ENCODE data around the gene ANTXR2.
"Not testable (repeated sequence)": the region's sequence is repeated elsewhere in the genome, so short reads cannot be mapped to it uniquely, and the experiment has no call there.

Gene ANTXR2

GRCh38 chr4:80017125-80017854 is 55.7 kb downstream of the ANTXR2 start:
- no peak for DNase-seq

- DNase-seq, result no peak
Measured at GRCh38 chr4:80016506-80016905, 56.5 kb downstream of the ANTXR2 start.

GRCh38 chr4:80015407-80016189 is 57.4 kb downstream of the ANTXR2 start:
- DNase-seq, result no peak

- DNase-seq, result no peak
Measured at GRCh38 chr4:80014531-80014930, 58.5 kb downstream of the ANTXR2 start.

DNA sequence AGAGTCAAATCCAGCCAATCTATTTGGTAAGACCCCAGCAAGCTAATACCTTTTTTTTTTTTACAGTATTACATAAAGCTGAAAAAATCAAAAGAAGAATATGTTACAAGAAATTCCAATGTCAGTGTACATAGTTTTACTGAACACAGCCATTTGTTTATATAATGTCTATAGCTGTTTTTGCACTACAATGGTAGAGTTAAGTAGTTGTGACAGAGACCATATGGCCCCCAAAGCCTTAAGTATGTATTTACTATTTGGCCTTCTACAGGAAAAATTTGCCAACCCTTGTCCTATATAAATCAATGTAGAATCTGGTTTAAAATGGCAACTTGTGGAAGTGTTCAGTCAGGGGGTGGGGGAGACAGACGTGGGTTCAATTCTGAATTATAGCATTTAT is 60.7 kb downstream of the ANTXR2 start:
- no peak for DNase-seq

- no peak for DNase-seq
Measured at GRCh38 chr4:80011636-80012236, 61.3 kb downstream of the ANTXR2 start.

- DNase-seq, result no peak
Measured at GRCh38 chr4:80010316-80010715, 62.7 kb downstream of the ANTXR2 start.

- DNase-seq, result no peak
Measured at GRCh38 chr4:80009806-80010205, 63.2 kb downstream of the ANTXR2 start.

DNA sequence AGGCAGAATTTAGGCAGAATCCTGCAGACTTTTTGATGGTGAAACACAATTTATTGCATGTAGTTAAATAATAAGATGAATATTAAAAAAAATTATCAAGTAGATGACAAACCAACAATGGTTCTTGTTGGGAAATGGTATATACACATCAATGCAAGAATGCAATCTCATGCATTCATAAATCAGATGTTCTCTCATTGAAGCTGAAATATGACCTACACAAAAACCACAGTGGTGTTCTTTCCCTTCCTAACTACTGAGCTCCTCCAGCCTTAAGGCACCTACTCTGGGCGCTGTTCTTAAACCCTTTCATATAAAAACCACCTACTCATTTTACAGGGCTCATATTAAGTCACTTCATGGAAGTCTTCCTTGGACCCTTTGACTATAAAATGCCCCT is 64.1 kb downstream of the ANTXR2 start:
- no peak for DNase-seq

DNA sequence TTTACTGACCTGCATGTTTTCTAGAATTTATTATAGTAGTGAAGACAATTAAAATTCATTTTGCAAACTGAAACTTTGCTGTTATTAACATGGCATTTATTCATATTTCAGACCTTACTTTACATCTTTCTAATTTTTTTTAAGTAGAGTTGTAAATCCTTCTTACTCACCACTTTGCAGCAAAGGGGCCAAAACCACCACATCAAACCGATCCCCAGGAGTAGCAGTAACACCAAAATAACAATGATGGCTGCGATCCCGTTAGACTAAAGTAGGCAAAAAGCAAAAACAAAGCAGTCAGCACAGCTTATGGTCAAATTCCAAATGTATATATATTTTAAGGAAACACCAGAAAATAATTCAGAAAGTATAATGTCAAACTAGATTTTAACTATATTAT is 64.7 kb downstream of the ANTXR2 start:
- no peak for DNase-seq

DNA sequence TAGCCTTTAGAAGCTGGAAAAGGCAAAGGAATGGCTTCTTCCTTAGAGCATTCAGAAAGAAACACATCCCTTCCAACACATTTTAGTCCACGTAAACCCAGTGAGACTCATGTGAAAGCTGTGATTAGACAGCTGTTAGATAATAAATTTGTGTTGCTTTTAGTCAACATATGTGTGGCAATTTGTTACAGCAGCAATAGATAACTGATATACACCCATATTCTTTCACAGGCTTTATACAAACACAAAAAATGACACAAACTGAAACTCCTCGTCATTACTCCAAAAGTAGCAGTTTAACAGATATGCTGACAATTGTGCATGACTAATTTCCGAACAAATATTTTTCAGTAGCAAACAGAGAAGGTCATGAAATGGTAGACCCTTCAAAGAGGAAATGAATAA is 65.3 kb downstream of the ANTXR2 start:
- DNase-seq, result no peak

- DNase-seq, result no peak
Measured at GRCh38 chr4:80006935-80007744, 65.9 kb downstream of the ANTXR2 start.

- DNase-seq, result no peak
Measured at GRCh38 chr4:80005863-80006262, 67.2 kb downstream of the ANTXR2 start.

- DNase-seq, result no peak
Measured at GRCh38 chr4:80004319-80004718, 68.7 kb downstream of the ANTXR2 start.

GRCh38 chr4:80002559-80002958 is 70.5 kb downstream of the ANTXR2 start:
- DNase-seq, result not testable (repeated sequence)

- not testable (repeated sequence) for DNase-seq
Measured at GRCh38 chr4:79999048-79999447, 74.0 kb downstream of the ANTXR2 start.

GRCh38 chr4:79998201-79998600 is 74.8 kb downstream of the ANTXR2 start:
- no peak for DNase-seq

DNA sequence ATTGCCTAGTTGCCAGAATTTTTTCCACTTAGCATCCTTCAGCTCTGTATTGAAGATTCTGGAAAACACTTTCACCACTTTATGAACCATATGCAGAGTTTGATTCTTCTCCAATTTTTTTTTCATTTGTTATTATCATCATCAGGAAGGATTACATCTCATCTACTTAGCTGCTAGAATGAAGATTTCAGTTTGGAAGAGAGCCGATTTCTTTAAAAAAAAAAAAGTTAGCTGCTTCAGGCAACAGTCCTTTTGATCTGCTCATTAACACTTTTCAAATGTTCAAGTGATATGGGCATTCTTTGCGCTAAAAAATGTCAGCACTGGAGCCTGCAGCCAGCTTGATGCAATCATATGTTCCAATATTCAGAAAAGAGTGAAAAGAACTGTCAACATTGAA is 76.2 kb downstream of the ANTXR2 start:
- no peak for DNase-seq

GRCh38 chr4:79993476-79993875 is 79.6 kb downstream of the ANTXR2 start:
- DNase-seq, result no peak

DNA sequence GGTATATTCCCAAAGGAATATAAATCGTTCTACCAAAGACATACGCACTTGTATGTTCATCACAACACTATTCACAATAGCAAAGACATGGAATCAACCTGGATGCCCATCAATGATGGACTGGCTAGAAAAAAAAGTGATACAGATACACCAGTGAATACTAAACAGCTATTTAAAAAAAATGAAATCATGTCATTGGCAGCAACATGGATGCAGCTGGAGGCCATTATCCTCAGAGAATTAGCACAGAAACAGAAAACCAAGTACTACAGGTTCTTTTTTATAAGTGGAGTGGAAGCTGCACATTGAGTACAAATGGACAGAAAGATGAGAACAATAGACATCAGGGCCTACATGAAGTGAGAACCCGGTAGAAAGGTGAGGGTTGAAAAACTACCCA is 81.4 kb downstream of the ANTXR2 start:
- DNase-seq, result no peak

DNA sequence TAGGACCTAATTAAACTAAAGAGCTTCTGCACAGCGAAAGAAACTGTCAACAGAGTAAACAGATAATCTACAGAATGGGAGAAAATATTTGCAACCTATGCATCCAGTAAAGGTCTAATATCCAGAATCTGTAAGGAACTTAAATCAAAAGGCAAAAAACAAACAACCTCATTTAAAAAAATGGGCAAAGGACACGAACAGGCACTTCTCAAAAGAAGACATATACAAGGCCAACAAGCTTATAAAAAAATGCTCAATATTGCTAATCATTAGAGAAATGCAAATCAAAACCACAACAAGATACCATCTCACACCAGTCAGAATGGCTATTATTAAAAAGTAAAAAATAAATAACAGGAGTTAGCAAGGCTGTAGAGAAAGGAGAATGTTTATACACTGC is 81.9 kb downstream of the ANTXR2 start:
- DNase-seq, result not testable (repeated sequence)

DNA sequence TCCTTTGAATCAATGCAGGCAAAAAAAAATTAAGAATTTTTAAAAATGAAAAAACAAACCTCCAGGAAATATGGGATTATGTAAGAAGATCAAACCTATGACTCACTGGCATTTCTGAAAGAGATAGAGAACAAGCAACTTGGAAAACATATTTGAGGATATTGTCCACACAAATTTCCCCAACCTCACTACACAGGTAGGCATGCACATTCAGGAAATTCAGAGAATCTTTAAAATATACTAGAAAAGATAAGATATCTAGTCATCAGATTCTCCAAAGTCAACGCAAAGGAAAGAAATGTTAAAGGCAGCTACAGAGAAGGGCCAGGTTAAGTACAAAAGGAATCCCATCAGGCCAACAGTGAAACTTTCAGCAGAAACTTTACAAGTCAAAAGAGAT is 85.6 kb downstream of the ANTXR2 start:
- DNase-seq, result no peak

GRCh38 chr4:79983431-79983830 is 89.6 kb downstream of the ANTXR2 start:
- DNase-seq, result no peak

Data from hippocampal formation (tissue), 2 donors.